B cell (primary cell): Measurements from ENCODE around the gene MRTFB. TPM values are rescaled to one million over a fixed set of nuclear protein-coding genes. Genes with fewer than 3 reads are reported as not detected.

Source experiments
- ATAC-seq: fragments of 200-7000 bp; cut with Tn5 transposase; one replicate; pipeline ENCODE4 v1.10.0; 2021; ENCODE audit warnings: low read depth, mild to moderate bottlenecking, moderate number of reproducible peaks, moderate library complexity
- CTCF ChIA-PET: fragments of 350-600 bp; sonication (Branson Sonifier 250); formaldehyde crosslinking; loops from one replicate; lab custom pipeline; 2021; ENCODE audit warnings: antibody characterized with exemption, inconsistent platforms; lab: Charles Lee
- POLR2A ChIA-PET: fragments of 350-600 bp; sonication (Branson Sonifier 250); formaldehyde crosslinking; loops from one replicate; lab custom pipeline; 2021; ENCODE audit warnings: antibody characterized with exemption; lab: Charles Lee
- DNase-seq: peaks from one replicate; pipeline ENCODE4 v3.0.0; 2013
- H2AFZ ChIP-seq: 2 replicates; pipeline ENCODE4 v1.6.1; 2012; ENCODE audit warnings: mild to moderate bottlenecking, low read depth, low read length; ENCODE audit not compliant: insufficient read depth, poor library complexity, severe bottlenecking
- H3K27ac ChIP-seq, 2 donors: 1 replicate in 1 of 2; 2 replicates in 1 of 2; pipeline ENCODE4 v1.5.1; 2012 to 2013; ENCODE audit warnings: low read length in 2 of 2, mild to moderate bottlenecking in 2 of 2, moderate library complexity in 1 of 2
- H3K27me3 ChIP-seq, 4 experiments: fragments of 200-600 bp in 1 of 4; sonication (generic) in 1 of 4; replicated peaks in 1 of 4; 1 replicate in 2 of 4; 2 replicates in 2 of 4; pipeline versions ENCODE4 v1.6.1 to v1.7.0; 2013 to 2016; ENCODE audit warnings: low read length in 3 of 4, mild to moderate bottlenecking in 2 of 4, mixed read lengths in 1 of 4, moderate library complexity in 1 of 4; ENCODE audit not compliant: insufficient read depth in 4 of 4, control insufficient read depth in 3 of 4; ENCODE audit errors: control extremely low read depth in 1 of 4
- H3K36me3 ChIP-seq, 2 experiments: replicated peaks in 1 of 2; 1 replicate in 1 of 2; 2 replicates in 1 of 2; pipeline versions ENCODE4 v1.6.1 to v1.7.1; 2013; ENCODE audit warnings: low read length in 1 of 2; ENCODE audit not compliant: insufficient read depth in 2 of 2, control insufficient read depth in 1 of 2; ENCODE audit errors: control extremely low read depth in 1 of 2, extremely low read depth in 1 of 2
- H3K4me1 ChIP-seq, 2 donors: fragments of 200-600 bp in 1 of 2; sonication (generic) in 1 of 2; 1 replicate in 1 of 2; 2 replicates in 1 of 2; pipeline versions ENCODE4 v1.5.1 to v1.6.1; 2013 to 2017; ENCODE audit warnings: low read length in 2 of 2; ENCODE audit not compliant: control insufficient read depth in 2 of 2, insufficient read depth in 2 of 2
- H3K4me2 ChIP-seq: replicated peaks from 2 replicates; pipeline ENCODE3; 2012; ENCODE audit warnings: mild to moderate bottlenecking, low read depth, low read length; ENCODE audit not compliant: poor library complexity, severe bottlenecking
- H3K4me3 ChIP-seq, 5 experiments: fragments of 200-600 bp in 1 of 5; sonication (generic) in 1 of 5; 1 replicate in 3 of 5; 2 replicates in 2 of 5; pipeline versions ENCODE4 v1.5.1 to v1.7.0; 2011 to 2016; ENCODE audit warnings: low read length in 4 of 5, mild to moderate bottlenecking in 4 of 5, low read depth in 2 of 5, control low read depth in 1 of 5, moderate library complexity in 1 of 5; ENCODE audit not compliant: insufficient read depth in 1 of 5; ENCODE audit errors: control extremely low read depth in 1 of 5, extremely low read depth in 1 of 5
- H3K79me2 ChIP-seq: fragments of 200-600 bp; sonication (generic); one replicate; pipeline ENCODE4 v1.6.0; 2016; ENCODE audit warnings: low read length; ENCODE audit not compliant: control insufficient read depth, insufficient read depth
- H3K9ac ChIP-seq: fragments of 200-600 bp; sonication (generic); 2 replicates; pipeline ENCODE4 v1.6.1; 2017; ENCODE audit warnings: mild to moderate bottlenecking, low read length, moderate library complexity
- H3K9me3 ChIP-seq, 3 donors: one replicate each; pipeline versions ENCODE4 v1.6.1 to v1.7.1; 2013; ENCODE audit warnings: low read length in 2 of 3; ENCODE audit not compliant: control insufficient read depth in 2 of 3, insufficient read depth in 1 of 3; ENCODE audit errors: control extremely low read depth in 1 of 3
- H4K20me1 ChIP-seq: 2 replicates; pipeline ENCODE4 v1.6.0; 2012; ENCODE audit warnings: mild to moderate bottlenecking, low read length; ENCODE audit not compliant: insufficient read depth, control insufficient read depth, poor library complexity, severe bottlenecking
- H3K27ac Mint-ChIP-seq: one replicate; pipeline ENCODE4 v1.8.0; 2021; ENCODE audit warnings: mixed read lengths
- H3K27me3 Mint-ChIP-seq: one replicate; pipeline ENCODE4 v1.8.0; 2021; ENCODE audit warnings: mixed read lengths
- H3K4me1 Mint-ChIP-seq: one replicate; pipeline ENCODE4 v1.8.0; 2021; ENCODE audit warnings: mixed read lengths
- H3K4me3 Mint-ChIP-seq: one replicate; pipeline ENCODE4 v1.8.0; 2021; ENCODE audit warnings: mixed read lengths
- H3K9me3 Mint-ChIP-seq: one replicate; pipeline ENCODE4 v1.8.0; 2022; ENCODE audit warnings: mixed read lengths; ENCODE audit not compliant: insufficient read depth
- EZH2 ChIP-seq: IDR thresholded peaks from 2 replicates; pipeline ENCODE4 v1.6.1; 2012; ENCODE audit warnings: borderline replicate concordance, low read depth, mild to moderate bottlenecking, moderate library complexity, low read length; ENCODE audit not compliant: insufficient read depth, poor library complexity, severe bottlenecking
- WGBS: methylation state at CpG from one replicate; pipeline ENCODE4 v1.1.5; 2013; ENCODE audit warnings: missing lambda C conversion rate; ENCODE audit not compliant: insufficient coverage; 5-methylcytosine and 5-hydroxymethylcytosine counted together
- intact Hi-C: fragments of 100-400 bp; cut with micrococcal nuclease; formaldehyde crosslinking; loops from one replicate; pipeline ENCODE4 v1.10.0; 2022
- polyA plus RNA-seq: library from polyadenylated mRNA; depleted of rRNA; stranded (reverse); fragments of >200 nt; gene quantifications from 2 replicates; pipeline ENCODE4 v1.2.3, GENCODE V29; 2012
- total RNA-seq, 2 donors: library from RNA; stranded (reverse); fragments of 120-200 nt in 1 of 2; gene quantifications; 1 replicate in 1 of 2; 2 replicates in 1 of 2; pipeline versions ENCODE4 v1.2.3 to v1.2.4, GENCODE V29; 2013 to 2022
- TF ChIP-seq, protein P1 (sequence below): fragments of 200-600 bp; IDR thresholded peaks from one replicate; pipeline ENCODE4 v1.8.0; 2022; ENCODE audit warnings: antibody characterized with exemption, mild to moderate bottlenecking

Gene MRTFB
- total and polyA plus RNA-seq, 2 donors (not counting 1 experiment from before 2014, with no cell fraction given), result 6.6 to 39.5 TPM

DNA sequence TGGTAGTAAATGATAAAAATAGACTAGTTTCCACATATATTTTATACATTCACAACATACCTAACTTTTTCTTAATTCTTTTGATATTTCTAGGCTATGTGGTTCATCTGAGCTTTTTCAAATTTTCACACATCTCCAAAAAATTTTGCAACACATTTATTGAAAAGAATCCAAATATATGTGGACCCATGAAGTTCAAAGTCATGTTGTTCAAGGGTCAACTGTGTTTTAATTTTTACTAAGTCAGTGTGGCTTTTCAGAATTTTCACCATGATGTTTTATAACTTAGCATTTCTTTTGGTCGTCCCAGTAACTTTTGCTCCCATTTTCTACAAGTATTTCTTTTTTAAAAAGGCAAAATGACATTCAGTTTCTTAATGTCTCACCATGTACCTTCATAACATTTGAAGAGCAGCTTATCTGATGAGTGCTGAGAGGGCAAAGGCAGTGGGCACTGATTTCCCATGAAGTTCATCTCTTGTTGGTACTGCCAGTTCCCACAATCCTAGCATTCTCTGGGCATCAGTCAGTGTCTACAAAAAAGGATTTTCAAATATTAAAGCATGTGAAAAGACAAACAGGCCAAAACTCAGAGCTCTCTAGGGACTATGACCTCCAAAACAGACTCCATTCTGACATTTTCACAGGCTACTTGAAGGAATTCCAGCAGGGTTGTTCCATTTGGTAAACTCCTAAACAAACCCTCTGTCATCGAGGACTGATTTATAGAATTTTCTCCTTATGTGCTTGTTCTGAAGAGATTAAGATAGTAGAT lies 80.3 kb downstream of the MRTFB start:
- Histone ChIP-seq H3K4me3 (no peak overlapping the region), H3K4me2 (no peak overlapping the region), H3K27me3 (no peaks in the 10 kb centered on the region), H3K4me1 (no peaks in the 10 kb centered on the region), H3K36me3 (no peaks in the 10 kb centered on the region), H3K79me2 (no peaks in the 10 kb centered on the region), H3K9ac (no peak overlapping the region), H2AFZ (no peak overlapping the region), H4K20me1 (no peaks in the 10 kb centered on the region), H3K9me3 (no peaks in the 10 kb centered on the region), H3K27ac (no peak overlapping the region)
- TF ChIP-seq EZH2, result no peak
- TF ChIP-seq, protein P1, sequence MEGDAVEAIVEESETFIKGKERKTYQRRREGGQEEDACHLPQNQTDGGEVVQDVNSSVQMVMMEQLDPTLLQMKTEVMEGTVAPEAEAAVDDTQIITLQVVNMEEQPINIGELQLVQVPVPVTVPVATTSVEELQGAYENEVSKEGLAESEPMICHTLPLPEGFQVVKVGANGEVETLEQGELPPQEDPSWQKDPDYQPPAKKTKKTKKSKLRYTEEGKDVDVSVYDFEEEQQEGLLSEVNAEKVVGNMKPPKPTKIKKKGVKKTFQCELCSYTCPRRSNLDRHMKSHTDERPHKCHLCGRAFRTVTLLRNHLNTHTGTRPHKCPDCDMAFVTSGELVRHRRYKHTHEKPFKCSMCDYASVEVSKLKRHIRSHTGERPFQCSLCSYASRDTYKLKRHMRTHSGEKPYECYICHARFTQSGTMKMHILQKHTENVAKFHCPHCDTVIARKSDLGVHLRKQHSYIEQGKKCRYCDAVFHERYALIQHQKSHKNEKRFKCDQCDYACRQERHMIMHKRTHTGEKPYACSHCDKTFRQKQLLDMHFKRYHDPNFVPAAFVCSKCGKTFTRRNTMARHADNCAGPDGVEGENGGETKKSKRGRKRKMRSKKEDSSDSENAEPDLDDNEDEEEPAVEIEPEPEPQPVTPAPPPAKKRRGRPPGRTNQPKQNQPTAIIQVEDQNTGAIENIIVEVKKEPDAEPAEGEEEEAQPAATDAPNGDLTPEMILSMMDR, result no peak
- Mint-ChIP-seq H3K27me3 (no peaks in the 10 kb centered on the region), H3K27ac (no peak overlapping the region), H3K9me3 (no peaks in the 10 kb centered on the region), H3K4me1 (no peaks in the 10 kb centered on the region), H3K4me3 (no peak overlapping the region)
- no peak for DNase-seq
- CTCF ChIA-PET, result interaction anchor here (0.5 kb wide), 1 partner anchor 46 kb away, joined by 3 read pairs; no protein-coding TSS in a partner anchor
- intact Hi-C loops, result no loop called here
- no CpG with 5 or more reads among the region's 2 CpGs for WGBS
- POLR2A ChIA-PET, result no interaction called here
- no peak for ATAC-seq

DNA sequence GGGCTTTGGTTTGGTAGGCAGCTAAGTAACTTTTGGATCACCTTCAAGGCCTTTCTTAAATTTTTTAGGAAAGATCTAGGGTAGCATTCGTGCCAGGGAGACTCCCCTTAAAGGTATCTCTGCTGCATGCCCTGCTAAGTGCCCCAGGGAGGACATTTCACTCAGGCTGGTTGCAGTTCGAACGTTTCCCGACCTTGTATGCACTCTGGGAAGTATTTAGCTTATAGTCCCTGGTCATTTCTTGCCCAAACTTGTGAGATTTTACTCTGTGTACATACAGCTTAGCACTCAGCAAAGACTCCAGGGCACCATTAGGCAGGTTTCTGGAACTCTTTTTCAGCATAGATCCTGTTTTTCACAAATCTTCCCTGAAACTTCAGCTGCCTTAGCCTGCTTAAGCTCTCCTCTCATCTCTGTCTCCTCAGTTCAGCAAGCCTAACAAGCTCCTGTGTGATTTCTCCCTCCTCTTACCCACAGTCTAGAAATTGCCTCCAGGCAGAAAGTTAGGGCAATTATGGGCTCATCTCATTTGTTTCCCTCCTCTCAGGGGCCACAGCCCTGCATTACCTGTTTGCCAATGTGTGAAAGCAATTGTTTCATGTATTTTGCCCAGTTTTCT lies 84.6 kb downstream of the MRTFB start:
- H3K27ac Mint-ChIP-seq, result no peak overlapping the region
- ChIA-PET POLR2A (no interaction called here), CTCF (no interaction called here)
- H3K4me2 ChIP-seq, result no peak overlapping the region
- no peak overlapping the region for H2AFZ ChIP-seq
- no peak overlapping the region for H3K4me3 Mint-ChIP-seq
- no peaks in the 10 kb centered on the region for H3K27me3 Mint-ChIP-seq
- no peaks in the 10 kb centered on the region for H3K4me1 Mint-ChIP-seq
- H3K79me2 ChIP-seq, result no peaks in the 10 kb centered on the region
- intact Hi-C loops, result no loop called here
- no peaks in the 10 kb centered on the region for H3K36me3 ChIP-seq
- no peaks in the 10 kb centered on the region for H3K9me3 ChIP-seq
- no peaks in the 10 kb centered on the region for H3K27me3 ChIP-seq
- no peak for TF ChIP-seq EZH2
- no peaks in the 10 kb centered on the region for H4K20me1 ChIP-seq
- no peaks in the 10 kb centered on the region for H3K9me3 Mint-ChIP-seq
- no peak for ATAC-seq
- no peaks in the 10 kb centered on the region for H3K4me1 ChIP-seq
- H3K9ac ChIP-seq, result no peak overlapping the region
- no peak for DNase-seq
- H3K27ac ChIP-seq, result no peak overlapping the region
- 89% methylated on average over 4 of the region's 4 CpGs for WGBS
- no peak overlapping the region for H3K4me3 ChIP-seq
